GM20431 (cell line): ENCODE measurements around the gene ABAT.

ENCODE experiments used
- in situ Hi-C: fragments of 300-500 bp; cut with MseI, MboI; formaldehyde crosslinking; loops from one replicate; pipeline ENCODE4 v1.15.0; 2020; ENCODE audit warnings: low sequenced_read_pairs; ENCODE audit not compliant: unreplicated experiment

Gene ABAT

DNA sequence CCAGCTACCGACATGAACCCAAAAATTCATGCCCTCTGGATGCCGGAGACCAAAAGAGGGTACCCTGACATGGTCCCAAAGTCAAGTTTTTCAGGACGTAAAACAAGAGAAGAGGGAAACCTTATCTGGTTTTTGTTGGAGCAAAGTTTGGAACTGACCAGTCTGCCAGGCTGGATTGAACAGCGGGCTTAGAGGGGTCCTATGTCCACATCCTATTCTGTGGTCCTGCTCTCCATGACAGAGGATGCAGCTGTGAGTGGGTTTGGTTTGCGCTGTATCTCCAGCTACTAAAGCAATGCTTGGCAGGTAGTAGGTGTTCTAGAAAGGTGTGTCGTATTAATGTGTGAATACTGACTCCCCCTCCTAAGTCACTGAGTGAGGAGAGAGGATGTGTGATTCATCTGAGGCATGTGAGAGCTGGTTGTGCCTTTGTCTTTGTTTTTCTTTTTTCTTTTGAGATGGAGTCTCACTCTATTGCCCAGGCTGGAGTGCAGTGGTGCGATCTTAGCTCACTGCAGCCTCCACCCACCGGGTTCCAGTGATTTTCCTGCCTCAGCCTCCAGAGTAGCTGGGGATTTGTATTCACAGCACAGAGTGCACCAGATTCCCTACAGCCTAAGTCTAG, 154.2 kb downstream of the ABAT start:
- in situ Hi-C loops: no loop called here

DNA sequence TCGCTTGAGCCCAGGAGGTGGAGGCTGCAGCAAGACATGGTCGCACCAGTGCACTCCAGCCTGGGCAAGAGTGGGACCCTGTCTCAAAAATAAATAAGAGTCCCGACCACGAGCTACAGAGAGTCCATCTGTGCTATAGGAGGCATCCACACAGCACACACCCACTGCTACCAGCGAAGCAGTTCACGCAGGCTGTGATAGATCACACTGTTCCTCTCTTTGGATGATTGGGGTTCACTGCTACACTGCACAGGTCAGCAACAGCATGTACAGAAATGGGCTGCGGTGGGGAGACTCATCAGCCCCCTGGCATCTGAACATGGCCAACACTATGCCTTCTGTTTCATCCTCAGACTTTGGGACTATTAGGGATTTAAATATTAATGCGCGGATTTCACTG, 157.0 kb downstream of the ABAT start:
- in situ Hi-C loops: no loop called here

DNA sequence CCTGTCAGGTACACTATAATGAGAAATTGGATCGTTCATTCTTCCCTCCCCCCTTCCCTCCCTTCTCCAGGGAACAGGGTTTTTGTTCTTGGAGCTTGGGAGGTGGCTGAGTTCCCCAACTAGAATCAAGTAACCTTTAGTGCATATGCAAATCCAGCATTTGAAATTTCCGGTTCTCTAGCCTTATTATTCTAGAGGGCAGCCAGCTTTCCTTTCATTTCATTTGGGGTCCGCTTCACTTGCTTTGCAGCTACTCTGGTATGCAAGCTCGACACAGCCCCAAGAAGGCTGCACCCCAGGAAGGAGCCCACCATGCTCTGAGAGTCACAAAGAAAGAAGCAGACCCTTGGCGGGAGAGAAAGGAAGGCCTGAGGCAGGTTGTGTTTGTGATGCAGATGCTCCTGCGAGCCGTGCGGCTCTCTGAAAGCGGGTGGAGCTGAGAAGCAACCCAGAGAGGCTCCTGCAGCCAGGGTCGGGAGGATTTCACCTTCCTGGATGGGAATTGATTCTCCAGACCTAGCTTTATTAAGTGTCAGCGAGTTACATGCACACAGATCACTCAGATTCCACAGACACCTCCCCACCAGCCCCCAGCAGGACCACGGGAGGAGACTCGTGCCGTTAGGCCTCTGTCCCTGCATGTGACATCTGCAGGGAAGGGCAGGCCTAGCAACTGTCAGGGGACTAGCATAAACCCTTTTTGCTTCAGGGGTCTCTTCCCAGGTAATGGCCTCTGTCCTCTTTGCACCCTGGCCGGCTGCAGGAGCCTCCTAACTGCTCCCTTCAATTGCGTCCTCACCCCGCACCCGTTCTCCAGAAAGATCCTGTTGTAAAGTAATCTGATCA, 157.7 kb downstream of the ABAT start:
- in situ Hi-C loops: no loop called here

DNA sequence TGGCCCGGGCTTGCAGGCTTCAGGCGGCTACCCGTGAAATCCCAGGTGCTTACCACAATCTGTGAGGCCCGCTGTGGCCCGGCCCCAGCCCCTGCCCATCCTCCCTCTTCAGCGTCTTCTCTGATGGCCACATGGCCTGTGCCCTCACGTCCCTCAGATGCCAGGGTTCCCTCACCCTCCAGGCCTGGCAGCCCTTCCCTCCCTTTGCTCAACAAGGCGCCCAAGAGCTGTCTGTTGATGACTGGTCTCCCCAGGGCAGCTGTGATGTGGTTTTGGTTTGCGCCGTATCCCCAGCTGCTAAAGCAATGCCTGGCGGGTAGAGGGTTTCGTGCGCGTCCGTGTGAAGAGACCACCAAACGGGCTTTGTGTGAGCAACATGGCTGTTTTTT, 158.3 kb downstream of the ABAT start:
- in situ Hi-C loops: no loop called here
